Activated T-helper 17 cell treated with anti-CD3 and anti-CD28 coated beads, Interleukin-2, amount 50 U/mL, for 72 hours (primary cell): ENCODE measurements around the gene EXOSC6. TPM values are rescaled to one million over a fixed set of nuclear protein-coding genes. Genes with fewer than 3 reads are reported as not detected.
A peak's percentile ranks its signal among the peaks of the same experiment; 100 is the strongest.
"Not testable (repeated sequence)": the region's sequence is repeated elsewhere in the genome, so short reads cannot be mapped to it uniquely, and the experiment has no call there.

ENCODE experiments used
- ATAC-seq: fragments of 150-1000 bp; cut with Tn5 transposase; replicated peaks from 2 replicates; pipeline ENCODE4 v1.10.0; 2021; ENCODE audit warnings: mild to moderate bottlenecking, moderate library complexity
- H3K27ac Mint-ChIP-seq: one replicate; pipeline ENCODE4 v1.8.0; 2022; ENCODE audit warnings: mixed read lengths
- H3K27me3 Mint-ChIP-seq: one replicate; pipeline ENCODE4 v1.8.0; 2022; ENCODE audit warnings: mixed read lengths
- H3K36me3 Mint-ChIP-seq: one replicate; pipeline ENCODE4 v1.8.0; 2022; ENCODE audit warnings: low read depth, mild to moderate bottlenecking, mixed read lengths
- H3K4me1 Mint-ChIP-seq: one replicate; pipeline ENCODE4 v1.8.0; 2022; ENCODE audit warnings: mixed read lengths
- H3K4me3 Mint-ChIP-seq: one replicate; pipeline ENCODE4 v1.8.0; 2022; ENCODE audit warnings: mild to moderate bottlenecking, mixed read lengths
- H3K9me3 Mint-ChIP-seq: one replicate; pipeline ENCODE4 v1.8.0; 2022; ENCODE audit warnings: mixed read lengths
- total RNA-seq, 2 donors: library from RNA; stranded (reverse); gene quantifications; one replicate each; pipeline ENCODE4 v1.2.3, GENCODE V29; 2022

The EXOSC6 gene
- total RNA-seq, 2 donors from 2014 or later, result 19.2 to 33.6 TPM

- ATAC-seq, H3K27me3 Mint-ChIP-seq, H3K4me3 Mint-ChIP-seq, H3K27ac Mint-ChIP-seq, H3K9me3 Mint-ChIP-seq, H3K4me1 Mint-ChIP-seq: not testable (repeated sequence)
- H3K36me3 Mint-ChIP-seq, result peaks cover 77% of the 10 kb centered on the region
These were observed 19.9 kb downstream of the EXOSC6 start for GRCh38 chr16:70231831-70232230.

GRCh38 chr16:70226024-70226423 is 25.7 kb downstream of the EXOSC6 start:
- not testable (repeated sequence) for H3K27ac Mint-ChIP-seq, ATAC-seq, H3K4me1 Mint-ChIP-seq, H3K4me3 Mint-ChIP-seq, H3K9me3 Mint-ChIP-seq, H3K27me3 Mint-ChIP-seq
- H3K36me3 Mint-ChIP-seq, result peaks cover 84% of the 10 kb centered on the region

GRCh38 chr16:70225430-70225829 is 26.3 kb downstream of the EXOSC6 start:
- H3K9me3 Mint-ChIP-seq, H3K4me1 Mint-ChIP-seq, H3K27me3 Mint-ChIP-seq, H3K27ac Mint-ChIP-seq, H3K4me3 Mint-ChIP-seq, ATAC-seq: not testable (repeated sequence)
- H3K36me3 Mint-ChIP-seq, result peaks cover 83% of the 10 kb centered on the region

GRCh38 chr16:70224645-70225044 is 27.1 kb downstream of the EXOSC6 start:
- H3K9me3 Mint-ChIP-seq, ATAC-seq, H3K27ac Mint-ChIP-seq, H3K4me3 Mint-ChIP-seq, H3K27me3 Mint-ChIP-seq, H3K4me1 Mint-ChIP-seq: not testable (repeated sequence)
- peaks cover 89% of the 10 kb centered on the region for H3K36me3 Mint-ChIP-seq

- not testable (repeated sequence) for H3K4me1 Mint-ChIP-seq, H3K4me3 Mint-ChIP-seq, H3K27me3 Mint-ChIP-seq, ATAC-seq, H3K9me3 Mint-ChIP-seq
- Mint-ChIP-seq H3K36me3 (peaks cover 89% of the 10 kb centered on the region), H3K27ac (peak overlapping the region; percentile 34)
These were observed 27.7 kb downstream of the EXOSC6 start for GRCh38 chr16:70223971-70224513.

DNA sequence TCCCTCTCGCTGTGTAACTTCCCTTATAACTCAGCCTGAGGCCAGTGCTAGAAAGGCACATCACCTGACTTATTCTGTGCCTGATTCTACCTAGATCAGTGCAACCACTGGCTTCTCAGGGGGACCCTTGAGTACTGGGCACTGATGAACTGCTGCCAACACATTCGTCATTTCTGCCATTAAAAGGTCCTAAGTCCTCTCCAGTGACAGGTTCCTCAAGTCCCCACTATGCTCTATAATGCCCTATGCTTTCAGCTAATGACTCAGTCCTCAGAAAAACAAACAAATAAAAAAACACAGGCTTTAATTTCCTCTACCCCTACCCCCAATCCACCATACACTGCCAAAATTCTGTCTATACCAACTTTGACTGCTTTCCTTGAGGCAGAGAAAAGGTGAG is 28.5 kb downstream of the EXOSC6 start:
- H3K27me3 Mint-ChIP-seq, H3K4me1 Mint-ChIP-seq, H3K9me3 Mint-ChIP-seq, H3K4me3 Mint-ChIP-seq, ATAC-seq: not testable (repeated sequence)
- Mint-ChIP-seq H3K27ac (peak overlapping the region; percentile 34), H3K36me3 (peaks cover 86% of the 10 kb centered on the region)

DNA sequence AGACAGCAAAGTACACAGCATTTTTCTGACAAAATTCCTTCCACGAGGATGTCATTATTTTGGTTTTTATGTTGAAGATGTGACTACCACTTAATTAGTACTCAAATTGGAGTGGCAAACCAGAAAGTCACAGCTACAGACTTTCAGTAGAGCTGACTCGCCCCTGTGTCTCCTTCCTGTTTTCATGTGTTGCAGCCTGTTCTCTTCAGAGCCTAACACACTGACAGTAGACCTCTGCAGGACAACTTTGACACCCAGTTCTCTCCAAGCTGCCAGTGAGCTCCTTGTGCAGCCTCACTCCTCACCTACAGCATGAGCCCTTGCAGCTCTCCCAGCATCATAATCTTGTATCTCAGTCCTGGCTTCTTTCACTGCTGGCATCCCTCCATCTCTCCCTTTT is 29.2 kb downstream of the EXOSC6 start:
- not testable (repeated sequence) for H3K27ac Mint-ChIP-seq, ATAC-seq, H3K4me1 Mint-ChIP-seq, H3K9me3 Mint-ChIP-seq, H3K27me3 Mint-ChIP-seq, H3K4me3 Mint-ChIP-seq
- peaks cover 86% of the 10 kb centered on the region for H3K36me3 Mint-ChIP-seq

- H3K4me3 Mint-ChIP-seq, H3K4me1 Mint-ChIP-seq, ATAC-seq, H3K27me3 Mint-ChIP-seq, H3K27ac Mint-ChIP-seq, H3K9me3 Mint-ChIP-seq: not testable (repeated sequence)
- peaks cover 79% of the 10 kb centered on the region for H3K36me3 Mint-ChIP-seq
These were observed 33.2 kb downstream of the EXOSC6 start for GRCh38 chr16:70218586-70218985.

GRCh38 chr16:70206382-70206781 is 45.4 kb downstream of the EXOSC6 start:
- not testable (repeated sequence) for H3K9me3 Mint-ChIP-seq, H3K4me3 Mint-ChIP-seq, H3K4me1 Mint-ChIP-seq, H3K27ac Mint-ChIP-seq, H3K27me3 Mint-ChIP-seq, ATAC-seq
- peaks cover 43% of the 10 kb centered on the region for H3K36me3 Mint-ChIP-seq

GRCh38 chr16:70204668-70205405 is 46.9 kb downstream of the EXOSC6 start:
- H3K27me3 Mint-ChIP-seq, H3K4me1 Mint-ChIP-seq, H3K9me3 Mint-ChIP-seq, H3K4me3 Mint-ChIP-seq, ATAC-seq, H3K27ac Mint-ChIP-seq: not testable (repeated sequence)
- H3K36me3 Mint-ChIP-seq, result peaks cover 28% of the 10 kb centered on the region

- not testable (repeated sequence) for H3K4me1 Mint-ChIP-seq
- H3K36me3 Mint-ChIP-seq, result peaks cover 23% of the 10 kb centered on the region
These were observed 47.7 kb downstream of the EXOSC6 start for GRCh38 chr16:70204010-70204409.

DNA sequence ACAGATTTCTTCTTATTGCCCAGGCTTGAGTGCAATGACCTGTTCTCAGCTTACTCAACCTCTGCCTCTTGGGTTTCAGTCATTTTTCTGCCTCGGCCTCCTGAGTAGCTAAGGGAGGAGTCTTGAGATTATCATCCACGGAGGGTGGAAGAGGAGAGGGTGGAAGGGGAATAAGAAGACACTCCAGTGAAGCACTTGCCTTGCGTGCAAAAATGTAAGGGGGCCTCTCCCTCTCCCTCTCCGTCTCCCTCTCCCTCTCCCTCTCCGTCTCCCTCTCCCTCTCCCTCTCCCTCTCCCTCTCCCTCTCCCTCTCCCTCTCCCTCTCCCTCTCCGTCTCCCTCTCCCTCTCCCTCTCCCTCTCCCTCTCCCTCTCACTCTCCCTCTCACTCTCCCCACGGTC is 48.2 kb downstream of the EXOSC6 start:
- not testable (repeated sequence) for ATAC-seq, H3K27ac Mint-ChIP-seq, H3K4me1 Mint-ChIP-seq, H3K4me3 Mint-ChIP-seq, H3K9me3 Mint-ChIP-seq, H3K27me3 Mint-ChIP-seq
- H3K36me3 Mint-ChIP-seq, result peaks cover 23% of the 10 kb centered on the region

More at GRCh38 chr16:70204010-70204409, 47.7 kb downstream of the EXOSC6 start:
- H3K27ac Mint-ChIP-seq, H3K9me3 Mint-ChIP-seq, H3K27me3 Mint-ChIP-seq, H3K4me3 Mint-ChIP-seq, ATAC-seq: not testable (repeated sequence)

GRCh38 chr16:70200063-70200462 is 51.7 kb downstream of the EXOSC6 start:
- not testable (repeated sequence) for H3K27me3 Mint-ChIP-seq, H3K36me3 Mint-ChIP-seq, ATAC-seq, H3K27ac Mint-ChIP-seq, H3K9me3 Mint-ChIP-seq, H3K4me1 Mint-ChIP-seq, H3K4me3 Mint-ChIP-seq

- H3K4me1 Mint-ChIP-seq, ATAC-seq, H3K27me3 Mint-ChIP-seq, H3K36me3 Mint-ChIP-seq, H3K9me3 Mint-ChIP-seq, H3K27ac Mint-ChIP-seq, H3K4me3 Mint-ChIP-seq: not testable (repeated sequence)
These were observed 52.6 kb downstream of the EXOSC6 start for GRCh38 chr16:70199170-70199569.

GRCh38 chr16:70198666-70199065 is 53.1 kb downstream of the EXOSC6 start:
- H3K4me3 Mint-ChIP-seq, H3K36me3 Mint-ChIP-seq, H3K4me1 Mint-ChIP-seq, H3K27me3 Mint-ChIP-seq, H3K9me3 Mint-ChIP-seq, H3K27ac Mint-ChIP-seq, ATAC-seq: not testable (repeated sequence)
